ENCODE data around the gene MGMT.
A peak's percentile ranks its signal among the peaks of the same experiment; 100 is the strongest.

MGMT gene

GRCh38 chr10:129467359-129468064 is 471 bp downstream of the MGMT start:
- TF ChIP-seq GATA1 (IDR thresholded peaks at IDR 0.05; ENCODE audit: low read depth, low read length) = no peak
- TF ChIP-seq POLR2A (IDR thresholded peaks at IDR 0.05; ENCODE audit: low read length) = no peak
- DNase-seq = peak; percentile 28 to 29

DNA sequence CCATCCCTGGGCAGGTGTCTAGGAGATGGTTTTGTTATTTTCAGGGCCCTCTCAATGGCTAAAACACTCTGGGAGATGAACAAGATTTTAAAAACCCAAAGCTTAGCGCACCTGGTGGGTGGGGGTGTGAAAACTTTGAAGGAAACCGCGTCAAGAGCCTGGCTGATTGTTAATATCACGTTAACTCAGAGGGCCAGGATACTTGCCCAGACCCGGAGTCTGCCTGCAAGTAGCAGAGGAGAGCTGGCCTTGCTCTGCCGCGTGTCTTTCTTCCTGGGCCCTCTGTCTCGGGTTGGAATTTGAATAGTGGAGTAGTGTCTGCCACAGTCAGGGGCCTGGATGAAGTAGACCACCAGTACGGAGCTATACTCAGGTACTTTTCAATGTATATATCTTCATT is 1.1 kb downstream of the MGMT start:
- no peak for DNase-seq
- TF ChIP-seq POLR2A (IDR thresholded peaks at IDR 0.05; ENCODE audit: low read length) (no peak), GATA1 (IDR thresholded peaks at IDR 0.05; ENCODE audit: low read depth, low read length) (no peak)

DNA sequence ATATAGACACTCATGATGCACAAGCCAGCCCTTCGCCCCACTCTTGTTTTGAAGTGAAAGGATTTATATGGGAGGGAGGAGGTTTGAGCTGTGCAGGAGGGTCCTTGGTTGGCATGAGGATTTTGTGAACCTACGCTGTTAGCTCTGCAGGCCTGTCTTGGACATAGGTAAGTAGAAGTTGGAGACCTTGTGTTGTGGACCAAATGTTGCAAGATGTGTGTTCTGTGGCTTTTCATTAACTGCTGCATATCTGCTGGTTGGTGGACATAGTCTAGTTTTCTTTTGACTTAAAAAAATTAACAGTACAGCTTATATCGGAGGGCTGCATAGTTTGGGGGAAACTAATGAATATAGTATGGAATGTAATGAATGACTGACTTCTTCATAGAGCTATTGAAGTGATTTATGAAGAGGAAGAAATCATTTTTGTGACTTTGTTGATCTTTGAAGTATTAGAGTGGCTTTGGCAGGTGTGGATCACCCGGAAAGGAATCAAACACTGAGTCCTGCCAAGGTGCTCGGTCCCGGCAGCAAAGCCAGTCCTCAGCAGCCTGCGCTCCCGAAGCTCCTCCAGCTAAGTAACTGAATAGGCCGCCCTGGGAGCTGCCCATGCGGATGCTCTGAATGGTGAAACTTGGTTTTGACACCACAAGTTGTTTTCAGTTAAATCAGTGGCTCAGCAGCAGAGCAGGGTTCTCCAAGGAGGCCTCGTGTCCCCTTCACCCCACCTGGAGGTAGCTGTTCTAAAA is 3.2 kb downstream of the MGMT start:
- TF ChIP-seq POLR2A (IDR thresholded peaks at IDR 0.05; ENCODE audit: low read length) (no peak), GATA1 (IDR thresholded peaks at IDR 0.05; ENCODE audit: low read depth, low read length) (no peak)
- no peak for DNase-seq

DNA sequence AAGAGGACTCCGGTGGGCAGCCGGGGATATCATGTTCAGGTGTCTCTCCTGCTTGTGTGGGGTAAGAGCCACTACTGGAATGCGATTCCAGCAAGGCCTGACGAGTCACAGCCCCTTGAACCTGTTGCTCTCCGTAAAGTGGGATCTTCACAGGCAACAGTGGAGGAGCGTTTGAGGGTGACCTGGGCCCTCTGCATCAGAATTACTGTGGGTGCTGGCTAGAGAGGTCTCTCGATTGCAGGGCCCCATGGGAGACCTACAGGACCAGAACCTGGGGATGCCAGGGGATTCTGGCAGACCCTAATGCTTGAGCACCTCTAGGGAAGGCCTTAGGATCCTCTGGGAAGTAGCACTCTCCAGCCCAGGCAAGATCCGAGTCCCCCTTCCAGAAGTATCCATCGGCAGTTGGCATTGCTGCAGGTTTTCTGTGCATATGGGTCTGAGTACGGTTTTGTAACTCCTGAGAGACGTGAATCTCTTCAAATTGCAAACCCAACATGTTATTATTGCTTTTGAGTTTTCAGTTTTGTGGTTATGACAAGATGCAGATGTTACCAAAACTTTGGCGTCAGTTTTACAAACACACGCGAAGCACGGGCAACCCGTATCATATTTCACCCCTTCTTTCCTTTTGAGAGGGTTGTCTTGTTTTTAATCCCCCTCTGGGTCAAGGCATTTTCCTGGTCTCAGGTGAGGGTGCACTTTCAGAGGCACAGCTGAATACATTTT is 4.6 kb downstream of the MGMT start:
- DNase-seq = no peak
- TF ChIP-seq GATA1 (IDR thresholded peaks at IDR 0.05; ENCODE audit: low read depth, low read length) = no peak
- TF ChIP-seq POLR2A (IDR thresholded peaks at IDR 0.05; ENCODE audit: low read length) = no peak

DNA sequence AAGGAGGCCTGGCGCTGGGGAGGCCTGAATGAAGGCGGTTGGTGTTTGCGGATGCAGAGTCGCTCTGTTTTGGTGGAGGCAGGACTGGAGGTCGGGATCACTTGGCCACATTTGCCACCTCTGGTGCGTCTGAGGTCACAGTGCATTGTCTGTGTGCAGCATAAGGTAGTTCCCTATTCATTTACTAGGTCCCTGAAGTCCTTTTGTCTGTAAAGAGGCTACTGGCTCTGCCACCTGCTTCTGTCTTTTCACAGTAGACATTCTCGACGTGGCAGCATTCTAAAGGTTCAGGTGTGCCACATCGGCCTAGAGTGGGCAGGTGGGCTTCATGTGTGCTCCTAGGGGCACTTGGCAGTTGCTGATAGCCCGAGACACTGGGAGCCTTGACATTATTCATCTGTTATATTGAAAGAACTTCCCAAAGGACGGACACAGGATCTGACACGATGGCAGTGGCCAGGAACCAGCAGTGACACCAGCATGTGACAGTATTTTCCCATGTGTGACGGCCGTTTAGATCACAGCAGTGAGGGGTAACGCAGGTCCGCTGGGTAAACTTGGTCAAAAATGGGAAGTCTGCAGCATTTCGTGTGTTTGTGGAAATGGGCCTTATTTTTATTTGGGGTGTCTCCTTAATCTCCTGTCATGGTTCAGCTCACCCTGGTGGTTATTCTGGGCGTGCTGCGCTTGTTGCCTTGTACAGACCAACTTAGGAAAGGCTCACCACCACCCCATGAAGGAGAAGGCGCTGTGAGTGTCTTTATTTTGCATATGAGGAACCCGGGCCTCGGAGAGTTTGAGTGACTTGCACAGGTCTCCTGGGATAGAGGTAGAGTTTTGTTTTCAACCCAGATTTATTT is 5.9 kb downstream of the MGMT start:
- TF ChIP-seq GATA1 (IDR thresholded peaks at IDR 0.05; ENCODE audit: low read depth, low read length) = no peak

GRCh38 chr10:129474642-129475041 is 7.6 kb downstream of the MGMT start:
- no peak for DNase-seq
- TF ChIP-seq POLR2A (IDR thresholded peaks at IDR 0.05; ENCODE audit: low read length) = no peak
- TF ChIP-seq GATA1 (IDR thresholded peaks at IDR 0.05; ENCODE audit: low read depth, low read length) = no peak

More for the DNA sequence above, 5.9 kb downstream of the MGMT start:
- no peak for DNase-seq

- DNase-seq = no peak
- TF ChIP-seq POLR2A (IDR thresholded peaks at IDR 0.05; ENCODE audit: low read length) (no peak), GATA1 (IDR thresholded peaks at IDR 0.05; ENCODE audit: low read depth, low read length) (no peak)
Measured at GRCh38 chr10:129476431-129476830, 9.4 kb downstream of the MGMT start.

- no peak for DNase-seq
- TF ChIP-seq POLR2A (IDR thresholded peaks at IDR 0.05; ENCODE audit: low read length) = no peak
- TF ChIP-seq GATA1 (IDR thresholded peaks at IDR 0.05; ENCODE audit: low read depth, low read length) = no peak
Measured at GRCh38 chr10:129477051-129477450, 10.0 kb downstream of the MGMT start.

DNA sequence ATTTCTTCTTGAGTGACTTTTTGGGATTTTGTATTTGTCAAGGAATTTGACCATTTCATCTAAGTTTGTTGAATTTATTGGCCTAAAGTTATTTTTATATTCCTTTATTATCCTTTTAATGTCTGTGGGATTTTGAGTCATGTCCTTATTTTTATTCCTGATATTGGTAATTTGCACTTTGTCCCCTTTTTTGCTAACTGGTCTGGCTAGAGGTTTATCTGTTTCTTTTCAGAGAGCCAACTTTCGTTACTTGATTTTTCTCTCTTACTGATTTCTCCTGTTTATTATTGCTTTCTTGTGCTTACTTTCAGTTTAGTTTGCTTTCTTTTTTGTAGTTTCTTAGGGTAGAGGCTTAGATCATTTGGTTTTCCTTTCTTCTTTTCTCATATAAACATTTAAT is 14.6 kb downstream of the MGMT start:
- TF ChIP-seq GATA1 (IDR thresholded peaks at IDR 0.05; ENCODE audit: low read depth, low read length) = no peak
- DNase-seq = no peak

DNA sequence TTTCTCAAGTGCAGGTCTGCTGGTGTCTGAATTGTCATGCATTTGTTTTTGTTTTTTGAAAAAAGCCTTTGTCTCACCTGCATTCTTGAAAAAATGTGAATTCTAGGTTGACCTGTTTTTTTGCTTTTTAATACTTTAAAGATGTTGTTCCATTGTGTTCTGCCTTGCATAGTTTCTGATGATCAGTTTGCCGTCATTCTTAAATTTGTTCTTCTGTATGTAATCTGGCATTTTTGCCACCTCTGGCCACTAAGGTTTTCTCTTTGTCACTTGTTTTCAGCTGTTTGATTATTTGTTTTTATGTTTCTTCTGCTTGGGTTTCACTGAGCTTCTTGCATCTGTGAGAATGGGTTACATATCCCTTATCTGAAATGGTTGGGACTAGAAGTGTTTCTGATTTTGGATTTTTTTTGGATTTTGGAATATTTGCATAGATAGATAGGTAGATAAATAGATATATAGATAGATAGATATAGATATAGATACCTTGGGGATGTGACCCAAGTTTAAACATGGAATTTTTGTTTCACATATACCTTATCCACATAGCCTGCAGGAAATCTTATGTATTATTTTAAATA is 16.5 kb downstream of the MGMT start:
- no peak for TF ChIP-seq GATA1 (IDR thresholded peaks at IDR 0.05; ENCODE audit: low read depth, low read length)
- DNase-seq = peak; percentile 8 to 12

GRCh38 chr10:129486805-129487204 is 19.8 kb downstream of the MGMT start:
- TF ChIP-seq POLR2A (IDR thresholded peaks at IDR 0.05; ENCODE audit: low read length) (no peak), GATA1 (IDR thresholded peaks at IDR 0.05; ENCODE audit: low read depth, low read length) (no peak)
- no peak for DNase-seq

DNA sequence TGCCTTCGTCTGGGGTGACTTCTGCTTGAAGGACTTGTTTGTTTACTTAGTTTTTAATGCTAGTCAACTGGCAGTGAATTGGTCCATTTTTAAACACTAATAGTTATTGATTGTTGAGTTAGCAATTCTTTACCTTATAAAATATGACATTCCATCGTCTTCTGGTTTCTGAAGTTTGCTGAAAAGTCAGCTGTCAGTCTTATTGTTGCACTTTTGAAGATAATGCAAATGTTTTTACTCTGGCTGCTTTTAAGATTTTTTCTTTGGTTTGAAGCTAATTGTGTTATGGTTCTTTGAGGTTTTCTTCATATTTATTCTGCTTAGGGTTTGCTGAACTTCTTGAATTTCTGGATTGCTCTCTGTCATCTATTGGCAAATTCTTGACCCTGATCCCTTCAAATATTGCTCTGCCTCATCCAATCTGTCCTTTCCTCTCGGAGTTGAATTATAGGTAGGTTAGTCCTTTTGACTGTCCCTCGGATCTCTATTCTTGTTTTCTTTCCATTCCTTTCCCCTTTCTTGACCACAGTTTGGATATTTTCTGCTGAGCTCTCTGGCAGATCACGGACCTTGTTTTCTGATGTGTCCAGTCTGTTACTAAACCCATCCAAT is 24.2 kb downstream of the MGMT start:
- DNase-seq = peak; percentile 26 to 34
- TF ChIP-seq POLR2A (IDR thresholded peaks at IDR 0.05; ENCODE audit: low read length) (no peak), GATA1 (IDR thresholded peaks at IDR 0.05; ENCODE audit: low read depth, low read length) (no peak)

DNA sequence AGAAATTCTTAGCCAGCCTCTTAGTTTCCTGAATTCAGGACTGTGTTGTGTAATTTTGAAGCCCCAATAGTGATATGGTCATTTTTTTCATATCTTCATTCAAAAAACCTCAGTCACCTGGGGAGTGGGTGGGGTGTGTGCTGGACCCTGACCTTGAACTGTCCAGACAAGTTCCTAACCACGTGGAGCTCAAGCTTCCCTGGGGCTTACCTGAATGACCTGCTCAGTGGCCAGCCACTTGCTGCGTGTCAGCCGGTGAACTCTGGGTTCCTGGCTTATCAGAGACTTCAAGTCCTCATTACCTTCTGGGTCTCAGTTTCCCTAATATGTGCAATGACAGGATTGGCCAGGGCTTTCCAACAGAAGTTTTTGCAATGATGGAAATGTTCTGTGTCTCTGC is 27.1 kb downstream of the MGMT start:
- no peak for TF ChIP-seq POLR2A (IDR thresholded peaks at IDR 0.05; ENCODE audit: low read length)
- no peak for TF ChIP-seq GATA1 (IDR thresholded peaks at IDR 0.05; ENCODE audit: low read depth, low read length)
- no peak for DNase-seq

Data from erythroblast (primary cell).